Endothelial cell of umbilical vein (primary cell): ENCODE measurements around the gene SPNS2. TPM values are rescaled to one million over a fixed set of nuclear protein-coding genes. Genes with fewer than 3 reads are reported as not detected.

Experiments
- BruUV-seq: library from RNA; stranded (reverse); fragments of 400-500 nt; replicated peaks from 2 replicates; lab custom pipeline; 2021; lab: Mats Ljungman, UMichigan
- CTCF ChIA-PET: fragments of 300-600, 350-600 bp; sonication (Branson Sonifier 250); formaldehyde crosslinking; loops from one replicate; lab custom pipeline; 2021; ENCODE audit warnings: antibody characterized with exemption, inconsistent platforms; lab: Charles Lee
- POLR2A ChIA-PET: fragments of 300-600, 350-600 bp; sonication (Branson Sonifier 250); formaldehyde crosslinking; loops from one replicate; lab custom pipeline; 2021; ENCODE audit warnings: antibody characterized with exemption, inconsistent platforms; lab: Charles Lee
- DNase-seq: peaks from one replicate; pipeline ENCODE4 v3.0.0-alpha.2; 2011; ENCODE audit warnings: low read depth, low spot score
- FAIRE-seq: peaks from 2 replicates; lab custom pipeline; 2011; peaks lifted over from hg19 to GRCh38; lab: Jason Lieb, UNC
- H2AFZ ChIP-seq: 2 replicates; pipeline ENCODE4 v1.6.0; 2012; ENCODE audit warnings: low read depth, low read length, control low read depth, inconsistent platforms
- H3K27ac ChIP-seq: 2 replicates; pipeline ENCODE4 v1.5.1; 2011; ENCODE audit warnings: low read depth, mild to moderate bottlenecking, control low read depth, low read length, moderate library complexity; ENCODE audit not compliant: insufficient read depth
- H3K27me3 ChIP-seq, 2 experiments: 2 replicates each; pipeline versions ENCODE4 v1.6.0 to v1.6.1; 2011; ENCODE audit warnings: low read length in 2 of 2, mixed read lengths in 1 of 2; ENCODE audit not compliant: control insufficient read depth in 2 of 2, insufficient read depth in 2 of 2
- H3K36me3 ChIP-seq, 2 experiments: 2 replicates in 1 of 2; 3 replicates in 1 of 2; pipeline ENCODE4 v1.5.1; 2011; ENCODE audit warnings: low read length in 2 of 2, mild to moderate bottlenecking in 1 of 2, moderate library complexity in 1 of 2; ENCODE audit not compliant: control insufficient read depth in 2 of 2, insufficient read depth in 2 of 2; ENCODE audit errors: extremely low read depth in 1 of 2
- H3K4me1 ChIP-seq: 3 replicates; pipeline ENCODE4 v1.5.1; 2011; ENCODE audit warnings: mild to moderate bottlenecking, low read length; ENCODE audit not compliant: control insufficient read depth, insufficient read depth; ENCODE audit errors: extremely low read depth
- H3K4me2 ChIP-seq: 2 replicates; pipeline ENCODE4 v1.6.1; 2011; ENCODE audit warnings: low read length, control low read depth, mixed read lengths; ENCODE audit not compliant: insufficient read depth
- H3K4me3 ChIP-seq, 3 experiments: fragments of 200-600 bp in 1 of 3; sonication (generic), shearing (Covaris generic) in 1 of 3; replicated peaks in 1 of 3; 2 replicates each; pipeline ENCODE4 v1.5.1; 2011 to 2016; ENCODE audit warnings: control low read depth in 3 of 3, low read length in 3 of 3, mild to moderate bottlenecking in 2 of 3, inconsistent platforms in 1 of 3, low read depth in 1 of 3, moderate library complexity in 1 of 3; ENCODE audit not compliant: insufficient read depth in 1 of 3
- H3K79me2 ChIP-seq: 2 replicates; pipeline ENCODE4 v1.6.0; 2012; ENCODE audit warnings: low read length, inconsistent platforms; ENCODE audit not compliant: control insufficient read depth, insufficient read depth
- H3K9ac ChIP-seq: replicated peaks from 2 replicates; pipeline ENCODE3; 2011; ENCODE audit warnings: low read length, control low read depth; ENCODE audit not compliant: insufficient read depth; ENCODE audit errors: extremely low read depth
- H3K9me1 ChIP-seq: replicated peaks from 3 replicates; pipeline ENCODE4 v1.6.0; 2011; ENCODE audit warnings: mild to moderate bottlenecking, low read length; ENCODE audit not compliant: control insufficient read depth, insufficient read depth; ENCODE audit errors: extremely low read depth
- H3K9me3 ChIP-seq: replicated peaks from 2 replicates; pipeline ENCODE4 v1.5.1; 2012; ENCODE audit warnings: low read length, inconsistent platforms; ENCODE audit not compliant: control insufficient read depth, insufficient read depth
- H4K20me1 ChIP-seq: replicated peaks from 2 replicates; pipeline ENCODE3; 2011; ENCODE audit warnings: mild to moderate bottlenecking, low read length; ENCODE audit not compliant: control insufficient read depth, insufficient read depth; ENCODE audit errors: extremely low read depth
- CTCF ChIP-seq, 2 donors: IDR thresholded peaks; 1 replicate in 1 of 2; 2 replicates in 1 of 2; pipeline ENCODE4 v1.5.1; 2011; ENCODE audit warnings: low read length in 2 of 2, mild to moderate bottlenecking in 2 of 2, moderate library complexity in 2 of 2, control low read depth in 1 of 2, inconsistent platforms in 1 of 2, low read depth in 1 of 2; ENCODE audit not compliant: insufficient read depth in 1 of 2; ENCODE audit errors: extremely low read depth in 1 of 2
- EZH2 ChIP-seq: IDR thresholded peaks from 2 replicates; pipeline ENCODE4 v1.6.1; 2012; ENCODE audit warnings: borderline replicate concordance, low read depth, mild to moderate bottlenecking, moderate library complexity, low read length, inconsistent platforms; ENCODE audit not compliant: severe bottlenecking
- FOS ChIP-seq: IDR thresholded peaks from 2 replicates; pipeline ENCODE4 v1.6.1; 2011; ENCODE audit warnings: mild to moderate bottlenecking, low read length, moderate library complexity, borderline replicate concordance; ENCODE audit not compliant: insufficient read depth
- GATA2 ChIP-seq: IDR thresholded peaks from 2 replicates; pipeline ENCODE4 v1.7.0; 2011; ENCODE audit warnings: low read depth, mild to moderate bottlenecking, moderate library complexity, mixed read lengths, low read length; ENCODE audit not compliant: insufficient read length, insufficient read depth
- JUN ChIP-seq: IDR thresholded peaks from 2 replicates; pipeline ENCODE4 v1.6.1; 2011; ENCODE audit warnings: borderline replicate concordance, low read depth; ENCODE audit not compliant: insufficient read length, insufficient read depth
- MAX ChIP-seq: IDR thresholded peaks from 2 replicates; pipeline ENCODE4 v1.6.1; 2011; ENCODE audit not compliant: insufficient read depth, insufficient read length
- MYC ChIP-seq: IDR thresholded peaks from one replicate; pipeline ENCODE4 v1.6.1; 2011; ENCODE audit warnings: mild to moderate bottlenecking, low read depth, low read length
- POLR2A ChIP-seq: IDR thresholded peaks from 2 replicates; pipeline ENCODE4 v1.6.1; 2012; ENCODE audit warnings: low read depth, mild to moderate bottlenecking, control low read depth, low read length
- POLR2AphosphoS5 ChIP-seq: IDR thresholded peaks from 2 replicates; pipeline ENCODE4 v1.6.1; 2012; ENCODE audit warnings: low read depth, mild to moderate bottlenecking, control low read depth, low read length, moderate library complexity; ENCODE audit not compliant: insufficient read depth
- dilution Hi-C: fragments of 300-500 bp; cut with MboI; formaldehyde crosslinking; loops from one replicate; pipeline ENCODE4 v1.15.0; 2019; ENCODE audit warnings: low sequenced_read_pairs; ENCODE audit not compliant: extremely low pct_ligation_motif_present
- intact Hi-C: fragments of 100-400 bp; cut with micrococcal nuclease; formaldehyde crosslinking; loops from one replicate; pipeline ENCODE4 v1.10.0; 2022
- polyA plus RNA-seq, 4 experiments: library from polyadenylated mRNA; depleted of rRNA in 3 of 4; stranded (reverse) in 3 of 4; unstranded in 1 of 4; fragments of >200 nt; gene quantifications; 2 replicates each; pipeline versions ENCODE4 v1.2.1 to v1.2.3, GENCODE V29; 2011 to 2012; ENCODE audit warnings: missing spikeins in 1 of 4
- total RNA-seq: library from RNA; stranded (reverse); gene quantifications from 2 replicates; pipeline ENCODE4 v1.2.3, GENCODE V29; 2021

Gene SPNS2
- total and polyA plus RNA-seq, 2 donors (not counting 3 experiments of a cell fraction or from before 2014, with no cell fraction given), result 70.2 to 77.3 TPM

DNA sequence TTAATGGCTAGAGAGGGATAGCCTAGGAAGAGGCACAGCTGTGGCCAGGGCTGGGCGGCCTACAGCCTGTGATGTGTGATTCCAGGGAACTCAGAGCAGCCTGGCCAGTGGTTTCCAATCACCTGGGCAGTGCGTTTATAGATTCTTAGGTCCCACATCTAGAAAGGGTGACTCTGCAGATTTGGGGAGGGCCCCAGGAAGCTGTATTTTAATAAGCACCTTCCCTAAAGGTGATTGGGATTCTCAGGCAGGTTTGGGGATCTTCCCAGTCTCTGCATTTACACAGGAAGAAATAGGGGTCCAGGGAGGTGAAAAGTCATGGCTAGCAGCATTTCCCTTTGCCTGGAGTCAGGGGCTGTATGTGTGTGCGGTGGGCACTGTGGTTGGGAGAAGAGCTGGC is 9.5 kb downstream of the SPNS2 start:
- intact Hi-C loops, result no loop called here
- TF ChIP-seq MAX (no peak), POLR2A (no peak), JUN (no peak), CTCF (IDR thresholded peaks at IDR 0.05; ENCODE audit: extremely low read depth in 1 of 2, insufficient read depth in 1 of 2, low read depth in 1 of 2, low read length in 2 of 2) (no peak), FOS (no peak), GATA2 (no peak), POLR2AphosphoS5 (no peak), MYC (no peak), EZH2 (no peak)
- Histone ChIP-seq H2AFZ (no peak overlapping the region), H3K27ac (no peak overlapping the region), H3K9me3 (no peaks in the 10 kb centered on the region), H3K36me3 (peaks cover 0 to 14% of the 10 kb centered on the region in 2 experiments), H3K27me3 (no peaks in the 10 kb centered on the region), H3K9ac (no peak overlapping the region), H3K79me2 (peaks cover 8% of the 10 kb centered on the region), H3K4me1 (peaks cover 30% of the 10 kb centered on the region), H3K4me3 (no peak overlapping the region), H3K4me2 (no peak overlapping the region), H3K9me1 (no peaks in the 10 kb centered on the region), H4K20me1 (no peaks in the 10 kb centered on the region)
- BruUV-seq, result no TSS peak
- ChIA-PET CTCF (no interaction called here), POLR2A (no interaction called here)
- FAIRE-seq (no peak), DNase-seq (no peak)
- dilution Hi-C loops, result no loop called here
